Naive thymus-derived CD8-positive, alpha-beta T cell (primary cell): ENCODE measurements around the gene TASOR2. TPM values are rescaled to one million over a fixed set of nuclear protein-coding genes. Genes with fewer than 3 reads are reported as not detected.

Source experiments
- ATAC-seq, 2 donors: fragments of 150-1000 bp; cut with Tn5 transposase in 1 of 2; sonication (Bioruptor Pico), chemical (Tn5 transposase) in 1 of 2; 1 replicate in 1 of 2; 2 replicates in 1 of 2; pipeline ENCODE4 v1.10.0; 2021; ENCODE audit warnings: mild to moderate bottlenecking in 2 of 2, moderate library complexity in 2 of 2
- POLR2A ChIA-PET: fragments of 350-600 bp; sonication (Branson Sonifier 250); formaldehyde crosslinking; loops from one replicate; lab custom pipeline; 2021; ENCODE audit warnings: antibody characterized with exemption; lab: Charles Lee
- DNase-seq, 10 donors: peaks; one replicate each; pipeline versions ENCODE4 v3.0.0 to v3.0.0-alpha.2; 2020 to 2022
- H3K27ac Mint-ChIP-seq, 10 donors: one replicate each; pipeline ENCODE4 v1.8.0; 2020 to 2022; ENCODE audit warnings: mild to moderate bottlenecking in 10 of 10, mixed read lengths in 10 of 10, moderate library complexity in 4 of 10, inconsistent platforms in 1 of 10
- H3K27me3 Mint-ChIP-seq, 5 donors: one replicate each; pipeline ENCODE4 v1.8.0; 2021 to 2022; ENCODE audit warnings: mixed read lengths in 5 of 5
- H3K36me3 Mint-ChIP-seq, 3 donors: one replicate each; pipeline ENCODE4 v1.8.0; 2020 to 2022; ENCODE audit warnings: mixed read lengths in 3 of 3, mild to moderate bottlenecking in 2 of 3, inconsistent platforms in 1 of 3
- H3K4me1 Mint-ChIP-seq, 4 donors: one replicate each; pipeline ENCODE4 v1.8.0; 2021 to 2022; ENCODE audit warnings: mixed read lengths in 4 of 4
- H3K4me3 Mint-ChIP-seq, 10 donors: one replicate each; pipeline ENCODE4 v1.8.0; 2020 to 2022; ENCODE audit warnings: mild to moderate bottlenecking in 10 of 10, mixed read lengths in 10 of 10, moderate library complexity in 6 of 10, inconsistent platforms in 1 of 10
- H3K9me3 Mint-ChIP-seq, 9 donors: one replicate each; pipeline ENCODE4 v1.8.0; 2020 to 2022; ENCODE audit warnings: mixed read lengths in 9 of 9, mild to moderate bottlenecking in 3 of 9, inconsistent platforms in 1 of 9, moderate library complexity in 1 of 9
- polyA plus RNA-seq, 3 donors: library from polyadenylated mRNA; unstranded; fragments of 300-500 nt; fragmentation: Illumina TruSeq; gene quantifications; one replicate each; pipeline ENCODE4 v1.2.3, GENCODE V29; 2021
- total RNA-seq, 8 experiments: library from RNA in 2 of 8; stranded (reverse) in 2 of 8; gene quantifications; one replicate each; pipeline ENCODE4 v1.2.3 and lab custom pipeline; 2021 to 2026

TASOR2 gene
- total and polyA plus RNA-seq, 5 experiments from 2014 or later: 14.1 to 81.6 (median 17.3) TPM

DNA sequence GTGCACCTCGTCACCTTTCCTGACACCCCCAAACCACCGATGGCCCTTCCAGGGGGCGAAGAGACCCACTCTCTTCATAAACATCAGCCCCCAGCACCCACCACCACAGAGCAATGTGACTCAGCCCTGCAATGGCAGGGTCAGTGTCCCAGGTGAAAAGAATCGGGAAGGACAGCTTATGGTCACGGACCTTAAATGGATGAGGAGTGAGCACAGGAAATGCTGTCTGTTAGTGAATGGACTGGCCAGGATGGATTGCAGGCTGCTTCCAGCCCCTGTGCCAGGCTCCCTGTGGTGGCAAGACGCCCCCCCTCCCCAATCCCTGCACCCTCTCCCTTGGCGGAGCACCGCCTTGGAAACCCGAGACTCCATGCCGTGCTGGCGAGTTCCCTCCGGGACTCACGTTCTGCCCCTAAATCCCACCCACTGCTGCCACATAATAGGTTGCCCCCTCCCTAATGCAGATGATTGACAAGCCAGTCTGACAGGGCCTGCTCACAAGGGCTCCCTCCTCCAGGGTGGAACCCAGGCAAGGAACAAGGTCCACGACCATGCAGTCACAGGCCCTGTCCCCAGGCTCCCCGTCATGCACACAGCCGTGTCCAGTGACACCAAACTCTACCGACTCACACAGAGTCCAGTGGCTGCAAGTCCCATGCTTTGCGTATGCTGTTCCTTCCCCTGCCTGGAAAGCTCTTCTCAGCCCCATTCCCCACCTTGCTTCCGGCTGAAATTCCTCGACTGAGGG is 25.6 kb upstream of the TASOR2 start:
- ATAC-seq: no peak
- Mint-ChIP-seq H3K27me3 (no peaks in the 10 kb centered on the region), H3K36me3 (peaks cover 0 to 1% (median 0%) of the 10 kb centered on the region in 3 donors), H3K4me1 (peaks cover 28 to 61% (median 40%) of the 10 kb centered on the region in 4 donors), H3K27ac (peak overlapping the region in 3 of 10 donors; percentile 48 to 87 (median 51)), H3K4me3 (no peak overlapping the region), H3K9me3 (no peaks in the 10 kb centered on the region)
- POLR2A ChIA-PET: no interaction called here
- DNase-seq: no peak

DNA sequence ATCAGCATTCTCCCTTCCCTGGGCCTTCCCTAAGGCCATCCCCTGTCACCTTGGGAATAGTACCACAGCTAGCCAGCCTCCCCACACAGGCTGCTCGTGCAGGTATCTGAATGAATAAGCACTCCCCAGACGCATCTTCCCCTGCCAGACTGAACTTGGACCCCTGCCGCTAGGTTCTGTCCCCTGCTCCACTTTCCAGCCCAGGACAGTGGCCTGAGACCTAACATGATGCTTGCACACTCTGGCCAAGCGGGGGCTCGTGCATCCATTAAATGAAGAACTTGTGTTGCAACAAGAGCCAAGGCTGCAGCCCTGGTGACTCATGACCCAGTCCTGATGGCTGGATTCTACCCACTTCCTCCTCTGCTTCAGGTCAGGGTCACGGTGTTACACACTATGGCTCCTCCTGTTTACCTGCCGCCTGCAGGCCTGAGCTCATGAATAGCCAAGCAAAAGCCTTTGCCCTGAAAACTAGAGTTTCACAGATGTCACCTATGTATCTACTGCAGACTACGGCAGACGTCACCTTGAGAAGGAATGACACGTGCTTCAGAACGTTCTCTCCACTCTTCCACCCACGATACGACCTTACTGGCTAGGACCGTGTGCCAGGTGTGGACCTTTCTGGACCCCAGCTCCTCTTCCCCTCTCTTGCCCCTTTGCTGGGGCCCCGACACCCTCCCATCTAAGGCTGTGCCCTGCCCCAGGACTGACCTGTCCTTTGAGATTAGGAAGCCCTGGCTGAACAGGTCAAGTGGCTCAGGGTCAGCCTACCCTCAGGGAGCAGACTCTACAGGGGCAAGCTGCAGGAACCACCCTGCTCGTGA is 24.7 kb upstream of the TASOR2 start:
- H3K4me1 Mint-ChIP-seq: peaks cover 28 to 66% (median 39%) of the 10 kb centered on the region in 4 donors
- POLR2A ChIA-PET: no interaction called here
- H3K36me3 Mint-ChIP-seq: peaks cover 0 to 1% (median 0%) of the 10 kb centered on the region in 3 donors
- DNase-seq: no peak
- H3K27ac Mint-ChIP-seq: peak overlapping the region in 3 of 10 donors; percentile 66 to 87 (median 83)
- no peak for ATAC-seq
- no peaks in the 10 kb centered on the region for H3K27me3 Mint-ChIP-seq
- no peak overlapping the region for H3K4me3 Mint-ChIP-seq
- no peaks in the 10 kb centered on the region for H3K9me3 Mint-ChIP-seq

DNA sequence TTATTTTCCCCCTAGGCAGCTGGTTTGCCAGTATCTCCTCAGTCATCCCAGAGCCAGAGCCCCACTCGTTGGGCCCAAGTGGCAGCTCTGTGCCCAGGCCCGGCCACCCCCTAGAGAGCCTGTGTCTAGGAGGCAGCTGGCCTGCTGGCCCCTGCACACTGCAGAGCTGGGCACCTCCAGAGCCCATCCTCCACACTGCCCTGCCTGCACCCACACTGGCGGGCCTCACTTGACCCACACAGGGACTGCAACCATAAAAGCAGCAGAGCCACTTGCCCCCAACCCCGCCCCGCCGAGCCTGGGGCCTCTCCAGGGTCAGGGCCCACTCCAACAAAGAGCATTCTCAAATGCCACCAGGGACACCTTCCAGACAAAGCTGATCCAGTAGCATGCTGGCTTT is 23.6 kb upstream of the TASOR2 start:
- Mint-ChIP-seq H3K36me3 (peaks cover 0 to 1% (median 0%) of the 10 kb centered on the region in 3 donors), H3K27me3 (no peaks in the 10 kb centered on the region), H3K9me3 (no peaks in the 10 kb centered on the region), H3K4me3 (no peak overlapping the region), H3K4me1 (peaks cover 27 to 62% (median 40%) of the 10 kb centered on the region in 4 donors), H3K27ac (peak overlapping the region in 1 of 10 donors; percentile 21)
- ATAC-seq (no peak), DNase-seq (no peak)
- POLR2A ChIA-PET: interaction anchor here (0.9 kb wide), 1 partner anchor 10 kb away, joined by 3 read pairs; no protein-coding TSS in a partner anchor

DNA sequence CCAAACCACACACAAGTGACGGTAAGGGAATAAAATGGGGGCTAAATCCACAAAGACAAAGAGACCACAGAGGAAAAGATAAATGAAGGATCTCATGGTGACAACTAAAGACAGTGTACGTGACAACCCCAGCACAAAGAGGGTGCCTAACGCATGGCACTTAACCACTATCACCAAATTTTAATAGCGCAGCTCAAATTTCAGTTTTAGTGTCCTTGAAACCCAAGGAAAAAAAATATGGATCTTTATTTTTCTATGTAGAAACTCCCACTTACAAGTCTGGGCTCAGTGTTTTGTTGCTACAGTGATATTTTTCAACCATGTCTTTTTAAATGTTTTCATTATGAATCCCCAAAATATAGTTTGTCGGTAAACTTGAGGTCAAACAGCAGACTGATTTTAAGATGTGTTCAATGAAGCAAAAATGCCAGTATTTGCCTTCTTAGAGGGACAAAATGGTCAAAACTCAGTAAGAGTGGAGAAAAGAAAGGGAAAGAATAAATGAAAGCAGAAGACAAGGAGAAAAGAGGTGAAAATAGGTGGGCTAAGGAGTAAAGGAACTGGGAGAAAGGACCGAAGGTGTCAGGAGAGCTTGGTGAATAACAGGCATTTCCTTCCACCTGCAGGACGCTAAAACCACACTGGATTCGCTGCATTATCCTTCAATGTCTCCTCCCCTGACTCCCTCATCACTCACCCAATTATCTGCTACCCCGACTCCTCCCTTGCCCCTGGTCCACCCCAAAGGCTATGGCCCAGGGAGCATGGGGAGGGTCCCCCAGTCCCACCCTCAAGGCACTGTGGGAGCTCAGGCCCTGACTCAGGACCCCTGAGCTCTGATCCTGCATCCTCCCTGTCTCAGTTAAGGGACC is 21.7 kb upstream of the TASOR2 start:
- peaks cover 0 to 6% (median 0%) of the 10 kb centered on the region in 5 donors for H3K27me3 Mint-ChIP-seq
- H3K9me3 Mint-ChIP-seq: no peaks in the 10 kb centered on the region
- ATAC-seq: no peak
- POLR2A ChIA-PET: interaction anchor here (0.6 kb wide), 1 partner anchor 150 kb away, joined by 3 read pairs; the partner anchor contains the start of gene GDI2
- H3K27ac Mint-ChIP-seq: peak overlapping the region in 1 of 10 donors; percentile 60
- H3K4me1 Mint-ChIP-seq: peaks cover 22 to 54% (median 34%) of the 10 kb centered on the region in 4 donors
- H3K36me3 Mint-ChIP-seq: peaks cover 0 to 1% (median 0%) of the 10 kb centered on the region in 3 donors
- no peak for DNase-seq
- no peak overlapping the region for H3K4me3 Mint-ChIP-seq

DNA sequence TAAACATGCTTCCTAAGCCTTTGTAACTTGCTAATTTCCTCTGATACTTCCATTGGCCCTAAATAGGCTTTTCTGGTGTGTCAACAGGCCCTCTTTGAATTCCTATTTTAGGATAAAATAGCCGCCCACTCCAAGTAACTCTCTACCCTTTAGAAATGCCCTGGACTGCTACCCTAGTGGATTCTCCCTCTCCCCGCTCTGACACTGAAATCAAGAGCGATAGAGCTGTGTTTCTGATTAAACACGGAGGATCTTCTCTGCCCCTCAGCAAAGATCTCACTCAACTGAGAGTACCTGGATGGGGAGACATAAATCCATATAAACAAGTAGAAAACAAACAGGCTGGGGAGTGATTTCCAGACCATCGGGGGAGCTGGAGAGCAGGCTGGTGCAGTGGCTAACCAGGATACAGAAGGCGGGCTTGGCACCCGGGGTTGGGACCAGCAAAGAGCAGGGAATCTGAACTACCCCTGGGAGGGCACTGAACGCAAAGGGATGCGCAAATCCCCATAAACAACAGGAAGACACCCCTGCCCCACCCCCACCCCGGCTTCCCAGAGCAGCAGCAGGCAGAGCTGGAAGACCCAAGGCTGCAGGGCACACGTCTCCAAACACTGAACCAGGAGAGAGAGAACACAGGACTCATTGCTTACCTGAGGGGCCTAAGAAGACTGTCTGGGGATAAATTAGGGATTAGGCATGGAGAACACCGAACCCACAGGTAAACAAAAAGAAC is 20.8 kb upstream of the TASOR2 start:
- Mint-ChIP-seq H3K4me3 (peak overlapping the region in 3 of 10 donors; percentile 28 to 75 (median 48)), H3K9me3 (no peaks in the 10 kb centered on the region), H3K36me3 (peaks cover 0 to 1% (median 0%) of the 10 kb centered on the region in 3 donors), H3K4me1 (peaks cover 19 to 54% (median 33%) of the 10 kb centered on the region in 4 donors), H3K27me3 (peaks cover 0 to 7% (median 0%) of the 10 kb centered on the region in 5 donors), H3K27ac (peak overlapping the region in 3 of 10 donors; percentile 5 to 35 (median 12))
- POLR2A ChIA-PET: no interaction called here
- ATAC-seq (no peak), DNase-seq (no peak)

DNA sequence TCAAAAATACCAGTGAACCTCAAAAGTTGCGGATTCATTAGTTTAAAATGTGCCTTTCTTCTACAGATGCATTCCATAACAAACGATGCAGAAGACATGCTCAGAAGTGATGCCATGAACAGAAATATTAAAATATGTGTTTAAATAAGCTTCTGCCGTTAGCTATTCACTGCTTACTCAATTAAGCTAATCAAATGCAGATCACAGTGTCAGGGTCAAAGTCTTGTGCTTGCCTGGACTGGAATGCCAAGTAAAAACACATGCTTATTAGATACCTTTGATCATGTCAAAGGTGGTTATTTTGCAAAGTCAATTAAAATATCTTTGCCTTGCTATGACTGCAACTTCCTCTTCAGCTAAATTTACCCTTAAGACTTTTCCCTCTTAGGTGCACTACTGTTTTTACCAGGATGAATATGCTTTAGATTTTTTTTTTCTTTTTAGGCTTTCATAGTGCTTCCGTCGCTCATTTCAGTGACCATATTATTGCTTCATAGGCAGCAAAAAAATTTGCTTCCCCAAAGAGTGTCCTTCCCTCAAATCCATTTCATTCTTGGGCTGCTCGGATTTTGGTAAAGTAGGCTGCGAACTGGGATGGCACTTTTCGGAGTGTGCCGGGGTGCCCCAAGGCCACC is 19.1 kb upstream of the TASOR2 start:
- peak overlapping the region in 9 of 10 donors; percentile 10 to 90 (median 70) for H3K27ac Mint-ChIP-seq
- no peaks in the 10 kb centered on the region for H3K9me3 Mint-ChIP-seq
- no peaks in the 10 kb centered on the region for H3K36me3 Mint-ChIP-seq
- DNase-seq (peak in 2 of 10 donors; percentile 3 to 4), ATAC-seq (no peak)
- H3K27me3 Mint-ChIP-seq: peaks cover 0 to 7% (median 0%) of the 10 kb centered on the region in 5 donors
- peaks cover 13 to 43% (median 23%) of the 10 kb centered on the region in 4 donors for H3K4me1 Mint-ChIP-seq
- POLR2A ChIA-PET: interaction anchor here (0.6 to 1.0 kb wide), 4 partner anchors 7 to 225 kb away, joined by 3 to 5 read pairs (median 3); partner anchors contain the start of gene FBH1
- H3K4me3 Mint-ChIP-seq: peak overlapping the region; percentile 79 to 97 (median 87)

DNA sequence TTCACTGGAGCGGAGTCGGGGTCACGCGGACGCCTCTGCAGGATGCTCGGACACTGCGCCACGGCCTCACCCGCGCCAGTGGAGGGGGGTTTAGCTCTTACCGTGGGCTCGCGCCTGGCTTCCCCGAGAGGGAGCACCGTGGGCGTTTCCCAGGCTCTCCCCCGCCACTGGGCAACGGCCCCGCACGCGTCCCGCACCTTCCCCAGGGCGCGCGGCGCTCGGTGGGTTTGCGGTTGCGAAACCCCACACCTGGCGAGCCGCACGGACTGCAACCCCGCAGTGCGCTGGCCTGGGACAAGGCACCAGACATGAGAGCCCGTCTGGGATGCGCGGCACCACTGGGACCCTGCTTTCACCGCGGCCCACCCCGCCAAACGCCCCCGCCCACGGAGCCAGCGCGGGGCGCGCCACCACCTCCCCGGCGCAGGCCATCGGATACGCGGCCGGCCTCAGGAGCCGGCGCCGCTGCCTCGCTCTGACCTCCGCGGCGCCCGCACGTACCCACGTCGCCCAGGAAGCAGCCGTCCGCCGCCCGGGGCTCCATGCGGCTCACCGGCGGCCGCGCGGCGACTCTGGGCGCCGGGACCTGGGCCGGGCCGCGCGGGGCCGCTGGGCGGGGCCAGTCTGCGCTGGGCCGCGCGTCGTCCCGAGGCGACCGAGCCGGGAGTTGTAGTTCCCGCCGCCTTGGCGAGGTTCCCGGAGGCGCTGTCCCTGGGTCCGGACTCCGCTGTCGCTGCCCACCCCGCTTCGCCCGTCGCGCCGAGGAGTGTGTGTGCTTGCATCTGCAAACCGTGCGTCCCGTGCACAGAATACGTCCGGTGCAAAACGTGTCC is 18.4 kb upstream of the TASOR2 start, which contains the start of gene ASB13:
ASB13 (minus strand) TSS at position 588 of the 833 bp plus-strand sequence; CDS start at position 544, 44 bp downstream.
- H3K27ac Mint-ChIP-seq: peak within 1 kb of the TSS; percentile 45 to 90 (median 80)
- DNase-seq (peak in 7 of 10 donors; percentile 4 to 42 (median 22)), ATAC-seq (peak; percentile 78 to 90)
- no peaks in the 10 kb centered on the region for H3K9me3 Mint-ChIP-seq
- H3K36me3 Mint-ChIP-seq: no peaks in the 10 kb centered on the region
- peak within 1 kb of the TSS; percentile 79 to 97 (median 91) for H3K4me3 Mint-ChIP-seq
- H3K27me3 Mint-ChIP-seq: peaks cover 0 to 10% (median 0%) of the 10 kb centered on the region in 5 donors
- H3K4me1 Mint-ChIP-seq: peaks cover 13 to 36% (median 22%) of the 10 kb centered on the region in 4 donors
- POLR2A ChIA-PET: interaction anchor here (1.0 kb wide), 1 partner anchor 99 kb away, joined by 5 read pairs; no protein-coding TSS in a partner anchor

DNA sequence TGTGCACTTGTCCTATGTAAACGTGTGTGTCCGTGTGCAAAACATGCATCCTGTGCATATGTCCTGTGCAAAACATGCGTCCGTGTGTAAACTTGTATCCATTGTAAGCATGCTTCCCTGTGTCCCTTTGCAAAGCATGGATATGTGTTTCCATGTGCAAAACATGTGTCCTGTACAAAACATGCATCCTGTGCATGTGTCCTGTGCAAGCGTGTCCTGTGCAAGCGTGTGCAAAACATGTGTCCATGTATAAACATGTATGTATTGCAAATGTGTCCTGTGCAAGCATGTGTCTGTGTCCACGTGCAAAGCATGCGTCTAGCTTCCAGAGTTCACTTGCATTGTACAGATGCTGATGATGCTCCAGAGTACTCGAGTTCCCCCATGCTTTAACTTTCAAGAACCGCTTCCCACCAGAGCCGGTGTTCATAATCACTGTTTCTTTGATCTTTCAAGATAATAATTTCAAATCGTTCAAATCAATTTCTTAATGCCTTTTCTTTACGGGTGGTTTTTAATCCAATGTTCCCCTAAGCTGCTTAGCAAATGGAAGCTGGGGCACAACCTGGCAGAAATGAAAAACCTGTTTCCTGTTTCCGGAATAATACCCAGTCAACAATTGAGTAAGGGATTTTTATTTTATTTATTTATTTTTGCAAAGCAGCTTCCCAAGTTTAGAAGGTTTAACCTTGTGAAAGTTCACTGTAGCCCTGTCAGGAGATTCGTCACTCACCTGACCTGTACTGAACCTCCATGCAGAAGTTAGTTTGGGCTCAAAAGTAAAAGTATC is 17.6 kb upstream of the TASOR2 start:
- Mint-ChIP-seq H3K4me3 (peak overlapping the region; percentile 79 to 97 (median 91)), H3K27ac (peak overlapping the region in 9 of 10 donors; percentile 26 to 90 (median 82)), H3K4me1 (peaks cover 13 to 36% (median 22%) of the 10 kb centered on the region in 4 donors), H3K9me3 (peaks cover 0 to 1% (median 0%) of the 10 kb centered on the region in 9 donors), H3K27me3 (peaks cover 0 to 10% (median 0%) of the 10 kb centered on the region in 5 donors), H3K36me3 (no peaks in the 10 kb centered on the region)
- DNase-seq (no peak), ATAC-seq (peak in 1 of 2 donors; percentile 6)
- POLR2A ChIA-PET: no interaction called here

DNA sequence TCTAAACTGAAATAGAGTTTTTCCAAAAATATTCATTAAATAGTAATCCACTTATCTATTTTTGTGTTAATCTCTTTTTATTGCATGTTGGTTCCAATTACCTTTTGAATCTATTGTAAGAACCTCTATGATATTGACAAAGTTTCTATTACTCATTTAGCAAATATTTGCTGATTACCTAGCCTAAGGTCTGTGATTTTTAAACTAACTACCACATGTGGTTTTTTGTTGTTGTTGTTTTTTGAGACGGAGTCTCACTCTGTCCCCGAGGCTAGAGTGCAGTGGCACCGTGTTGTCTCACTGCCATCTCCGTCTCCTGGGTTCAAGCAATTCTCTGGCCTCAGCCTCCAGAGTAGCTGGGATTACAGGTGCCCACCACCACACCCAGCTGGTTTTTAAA is 16.2 kb upstream of the TASOR2 start:
- POLR2A ChIA-PET: no interaction called here

More for the DNA sequence above, 16.2 kb upstream of the TASOR2 start:
- Mint-ChIP-seq H3K27ac (no peak overlapping the region), H3K36me3 (no peaks in the 10 kb centered on the region), H3K4me3 (no peak overlapping the region), H3K4me1 (peaks cover 11 to 23% (median 21%) of the 10 kb centered on the region in 4 donors), H3K27me3 (peaks cover 0 to 10% (median 0%) of the 10 kb centered on the region in 5 donors), H3K9me3 (peaks cover 0 to 9% (median 1%) of the 10 kb centered on the region in 9 donors)
- ATAC-seq (no peak), DNase-seq (no peak)
